Stomach (tissue), 9 donors: Measurements from ENCODE around the gene HELT. TPM values are rescaled to one million over a fixed set of nuclear protein-coding genes. Genes with fewer than 3 reads are reported as not detected.

Experiments used
- DNase-seq, 2 donors: peaks; one replicate each; pipeline versions ENCODE4 v3.0.0 to v3.0.0-alpha.2; 2013 to 2019
- H3K27ac ChIP-seq, 5 donors: fragments of 200-600 bp in 4 of 5; sonication (generic) in 4 of 5; one replicate each; pipeline ENCODE4 v1.5.1; 2013 to 2019; ENCODE audit warnings: mild to moderate bottlenecking in 1 of 5, moderate library complexity in 1 of 5
- H3K27me3 ChIP-seq, 3 donors: fragments of 200-600 bp; sonication (generic); one replicate each; pipeline ENCODE4 v1.5.1; 2017 to 2019; ENCODE audit warnings: mixed run types in 1 of 3
- H3K36me3 ChIP-seq, 4 donors: fragments of 200-600 bp; sonication (generic); 1 replicate in 3 of 4; 2 replicates in 1 of 4; pipeline ENCODE4 v1.5.1; 2016 to 2019
- H3K4me1 ChIP-seq, 4 donors: fragments of 200-600 bp; sonication (generic); one replicate each; pipeline ENCODE4 v1.5.1; 2016 to 2019
- H3K4me3 ChIP-seq, 4 donors: fragments of 200-600 bp; sonication (generic) in 3 of 4; one replicate each; pipeline ENCODE4 v1.5.1; 2016 to 2019; ENCODE audit warnings: mild to moderate bottlenecking in 1 of 4
- H3K9me3 ChIP-seq, 4 donors: fragments of 200-600 bp; sonication (generic); one replicate each; pipeline ENCODE4 v1.5.1; 2016 to 2019
- EP300 ChIP-seq: sonication (generic); formaldehyde crosslinking; IDR thresholded peaks from one replicate; pipeline ENCODE4 v1.6.1; 2017; ENCODE audit warnings: antibody characterized with exemption
- POLR2A ChIP-seq, 4 donors: fragments of 450-650 bp; IDR thresholded peaks; one replicate each; pipeline ENCODE4 v1.6.1; 2016; ENCODE audit warnings: antibody characterized with exemption in 4 of 4, control low read depth in 2 of 4, mild to moderate bottlenecking in 1 of 4, moderate library complexity in 1 of 4
- POLR2AphosphoS5 ChIP-seq, 3 donors: sonication (generic); formaldehyde crosslinking; IDR thresholded peaks; one replicate each; pipeline ENCODE4 v1.6.1; 2016; ENCODE audit warnings: antibody characterized with exemption in 3 of 3
- WGBS, 5 donors: extraction: QIAGEN DNeasy Blood & Tissue Kit in 3 of 5; methylation state at CpG; one replicate each; pipeline versions ENCODE4 v1.1.5 to v1.1.7; 2013 to 2018; 5-methylcytosine and 5-hydroxymethylcytosine counted together
- intact Hi-C: fragments of 100-400 bp; cut with DNase I; formaldehyde crosslinking; loops from one replicate; pipeline ENCODE4 v1.15.1; 2023; ENCODE audit warnings: low total_unique reads
- polyA plus RNA-seq, 3 donors: library from polyadenylated mRNA; stranded (reverse); fragments of 200-250 nt; gene quantifications; one replicate each; pipeline ENCODE4 v1.2.3, GENCODE V29; 2013
- total RNA-seq, 5 donors: library from RNA; depleted of rRNA; stranded (reverse); fragments of >200 nt; gene quantifications; one replicate each; pipeline versions ENCODE4 v1.1.0 to v1.2.3, GENCODE V29; 2014 to 2016
- TF ChIP-seq, protein P1 (sequence below), 7 experiments: fragments of 450-650 bp in 4 of 7; fragments of 200-600 bp in 3 of 7; sonication (generic) in 3 of 7; IDR thresholded peaks; one replicate each; pipeline ENCODE4 v1.5.1; 2016 to 2019; ENCODE audit warnings: antibody characterized with exemption in 7 of 7, control low read depth in 2 of 7, mild to moderate bottlenecking in 1 of 7
- donor health status: healthy with polysubstance abuse.
- donor health status: Bipolar disorder and iron deficiency.
- donor health status: healthy.

HELT gene
- total and polyA plus RNA-seq, 8 donors = not detected

DNA sequence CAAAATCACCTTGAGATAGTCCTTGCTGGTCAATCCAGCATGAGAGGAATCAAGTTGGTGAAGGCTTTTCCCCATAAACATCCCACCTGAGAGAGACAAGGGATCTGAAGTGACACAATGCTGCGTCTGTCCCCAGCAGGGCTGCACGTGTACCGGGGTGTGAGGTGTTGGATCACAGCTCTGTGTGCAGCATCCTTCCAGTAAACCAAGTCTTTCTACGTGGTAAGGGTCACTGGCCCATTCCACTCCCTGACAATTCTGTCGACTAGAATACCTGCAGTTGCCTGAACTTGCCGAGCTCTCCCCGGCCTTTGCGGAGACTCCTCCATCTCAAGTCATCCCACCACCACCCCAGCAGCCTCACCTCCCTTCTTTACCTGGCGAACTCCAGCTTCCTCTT lies 14.8 kb downstream of the HELT start:
- intact Hi-C loops = loop anchor here (10.0 kb wide), 1 partner anchor 102 kb away; no protein-coding TSS in a partner anchor
- Histone ChIP-seq H3K9me3 (no peaks in the 10 kb centered on the region), H3K4me1 (no peaks in the 10 kb centered on the region), H3K27me3 (peaks cover 0 to 20% (median 0%) of the 10 kb centered on the region in 3 donors), H3K27ac (no peak overlapping the region), H3K36me3 (no peaks in the 10 kb centered on the region), H3K4me3 (no peak overlapping the region)
- WGBS, 5 donors = 82 to 86% (median 85%) methylated on average over 9 of the region's 9 CpGs
- TF ChIP-seq POLR2A (IDR thresholded peaks at IDR 0.05) (no peak), EP300 (no peak), POLR2AphosphoS5 (IDR thresholded peaks at IDR 0.05) (no peak)
- TF ChIP-seq, protein P1, sequence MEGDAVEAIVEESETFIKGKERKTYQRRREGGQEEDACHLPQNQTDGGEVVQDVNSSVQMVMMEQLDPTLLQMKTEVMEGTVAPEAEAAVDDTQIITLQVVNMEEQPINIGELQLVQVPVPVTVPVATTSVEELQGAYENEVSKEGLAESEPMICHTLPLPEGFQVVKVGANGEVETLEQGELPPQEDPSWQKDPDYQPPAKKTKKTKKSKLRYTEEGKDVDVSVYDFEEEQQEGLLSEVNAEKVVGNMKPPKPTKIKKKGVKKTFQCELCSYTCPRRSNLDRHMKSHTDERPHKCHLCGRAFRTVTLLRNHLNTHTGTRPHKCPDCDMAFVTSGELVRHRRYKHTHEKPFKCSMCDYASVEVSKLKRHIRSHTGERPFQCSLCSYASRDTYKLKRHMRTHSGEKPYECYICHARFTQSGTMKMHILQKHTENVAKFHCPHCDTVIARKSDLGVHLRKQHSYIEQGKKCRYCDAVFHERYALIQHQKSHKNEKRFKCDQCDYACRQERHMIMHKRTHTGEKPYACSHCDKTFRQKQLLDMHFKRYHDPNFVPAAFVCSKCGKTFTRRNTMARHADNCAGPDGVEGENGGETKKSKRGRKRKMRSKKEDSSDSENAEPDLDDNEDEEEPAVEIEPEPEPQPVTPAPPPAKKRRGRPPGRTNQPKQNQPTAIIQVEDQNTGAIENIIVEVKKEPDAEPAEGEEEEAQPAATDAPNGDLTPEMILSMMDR (IDR thresholded peaks at IDR 0.05) = no peak
- no peak for DNase-seq

DNA sequence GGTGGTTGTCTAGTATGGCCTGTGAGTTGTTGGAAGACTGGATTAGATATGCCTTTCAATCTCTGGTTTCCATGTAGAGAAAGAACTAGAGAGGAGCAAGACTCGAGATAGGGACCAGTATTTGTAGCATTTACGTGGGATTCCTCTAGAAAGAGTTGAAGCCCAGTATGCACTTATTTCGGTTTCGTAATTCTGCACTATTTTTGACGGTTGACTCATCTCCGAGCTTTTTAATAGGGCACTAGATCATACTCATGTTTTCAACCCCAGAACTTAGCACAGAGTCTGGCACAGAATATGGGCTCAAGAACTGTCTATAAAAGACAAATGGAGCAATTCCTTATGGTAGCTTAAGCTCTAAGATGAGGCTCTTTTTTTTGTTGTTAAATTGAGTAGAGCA lies 15.7 kb downstream of the HELT start:
- TF ChIP-seq, protein P1 (IDR thresholded peaks at IDR 0.05) = no peak
- TF ChIP-seq POLR2AphosphoS5 (IDR thresholded peaks at IDR 0.05) (no peak), POLR2A (IDR thresholded peaks at IDR 0.05) (no peak), EP300 (no peak)
- intact Hi-C loops = loop anchor here (10.0 kb wide), 1 partner anchor 101 kb away; no protein-coding TSS in a partner anchor
- DNase-seq = no peak
- Histone ChIP-seq H3K4me1 (no peaks in the 10 kb centered on the region), H3K27me3 (peaks cover 0 to 20% (median 0%) of the 10 kb centered on the region in 3 donors), H3K27ac (no peak overlapping the region), H3K36me3 (no peaks in the 10 kb centered on the region), H3K4me3 (no peak overlapping the region), H3K9me3 (no peaks in the 10 kb centered on the region)
- 80 to 89% (median 86%) methylated on average over 6 of the region's 6 CpGs for WGBS, 5 donors

DNA sequence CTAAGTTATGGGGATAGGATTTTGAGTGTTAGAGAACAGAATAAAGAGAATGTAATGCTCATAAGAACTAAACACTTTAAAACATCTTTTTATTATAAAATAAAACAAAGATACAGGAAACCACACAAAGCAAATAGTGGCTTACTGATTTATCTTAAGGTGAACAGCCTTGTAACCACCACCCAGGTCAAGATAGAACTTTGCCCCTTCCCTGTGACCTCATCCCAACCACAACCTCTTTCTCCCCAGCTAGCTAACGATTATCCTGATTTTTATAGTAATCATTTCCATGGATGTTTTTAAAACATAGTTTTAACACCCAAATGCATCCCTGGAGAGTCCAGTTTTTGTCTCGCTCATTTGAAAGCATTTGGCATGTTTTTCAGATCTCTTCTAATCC lies 17.0 kb downstream of the HELT start:
- TF ChIP-seq EP300 (no peak), POLR2A (IDR thresholded peaks at IDR 0.05) (no peak), POLR2AphosphoS5 (IDR thresholded peaks at IDR 0.05) (no peak)
- TF ChIP-seq, protein P1 (IDR thresholded peaks at IDR 0.05) = no peak
- no peak for DNase-seq
- Histone ChIP-seq H3K4me3 (no peak overlapping the region), H3K4me1 (peaks cover 0 to 8% (median 4%) of the 10 kb centered on the region in 4 donors), H3K27ac (no peak overlapping the region), H3K36me3 (no peaks in the 10 kb centered on the region), H3K27me3 (peaks cover 0 to 20% (median 0%) of the 10 kb centered on the region in 3 donors), H3K9me3 (no peaks in the 10 kb centered on the region)
- WGBS, 5 donors = 57 to 70% (median 66%) methylated on average over 2 of the region's 2 CpGs
- intact Hi-C loops = loop anchor here (10.0 kb wide), 1 partner anchor 100 kb away; no protein-coding TSS in a partner anchor

DNA sequence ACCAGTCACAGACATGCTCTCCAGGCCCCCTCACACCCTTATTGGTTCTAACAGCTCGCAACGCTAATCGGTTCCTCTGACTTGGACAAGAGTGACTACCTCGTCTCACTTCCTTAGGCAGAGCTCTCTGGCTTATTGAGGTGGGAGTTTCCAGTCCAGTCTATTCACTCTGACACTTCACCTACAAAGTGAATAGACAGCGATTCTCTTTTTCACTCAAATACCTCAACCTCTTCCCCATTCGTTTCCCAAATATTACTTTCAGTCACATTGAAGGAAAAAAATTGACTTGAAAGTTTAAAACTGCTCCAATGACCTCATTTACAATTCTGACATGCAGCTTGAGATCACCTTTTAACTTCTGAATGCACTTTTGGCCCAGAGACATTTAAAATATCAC lies 17.7 kb downstream of the HELT start:
- WGBS, 5 donors = 84 to 92% (median 91%) methylated on average over 6 of the region's 6 CpGs
- TF ChIP-seq POLR2A (IDR thresholded peaks at IDR 0.05) = no peak
- TF ChIP-seq, protein P1 (IDR thresholded peaks at IDR 0.05) = no peak
- TF ChIP-seq EP300 = no peak
- no peak for TF ChIP-seq POLR2AphosphoS5 (IDR thresholded peaks at IDR 0.05)
- intact Hi-C loops = loop anchor here (10.0 kb wide), 1 partner anchor 99 kb away; no protein-coding TSS in a partner anchor

More for the DNA sequence above, 17.7 kb downstream of the HELT start:
- H3K27ac ChIP-seq = no peak overlapping the region
- no peaks in the 10 kb centered on the region for H3K36me3 ChIP-seq
- no peaks in the 10 kb centered on the region for H3K9me3 ChIP-seq
- no peak overlapping the region for H3K4me3 ChIP-seq
- H3K27me3 ChIP-seq = peaks cover 0 to 20% (median 0%) of the 10 kb centered on the region in 3 donors
- no peak for DNase-seq
- H3K4me1 ChIP-seq = peaks cover 0 to 8% (median 4%) of the 10 kb centered on the region in 4 donors
